RWPE2 (cell line): Measurements from ENCODE around the gene TAT.

Experiments used
- ATAC-seq: fragments of 200-7000 bp; cut with Tn5 transposase; 3 replicates; pipeline ENCODE4 v1.9.1; 2021; ENCODE audit warnings: low read depth
- DNase-seq: peaks from one replicate; pipeline ENCODE4 v3.0.0-alpha.2; 2020; ENCODE audit warnings: low spot score
- H3K27ac ChIP-seq: fragments of 450-650 bp; 2 replicates; pipeline ENCODE4 v1.5.1; 2017; ENCODE audit warnings: mild to moderate bottlenecking; ENCODE audit not compliant: poor library complexity, severe bottlenecking
- H3K27me3 ChIP-seq: fragments of 250-450 bp; sonication (Bioruptor Pico); 2 replicates; pipeline ENCODE4 v1.5.1; 2021; ENCODE audit warnings: mild to moderate bottlenecking, moderate library complexity; ENCODE audit not compliant: insufficient read depth, poor library complexity, severe bottlenecking
- H3K36me3 ChIP-seq: fragments of 250-450 bp; sonication (Bioruptor Pico); 2 replicates; pipeline ENCODE4 v1.5.1; 2020; ENCODE audit warnings: low read depth, mild to moderate bottlenecking, moderate library complexity
- H3K4me1 ChIP-seq: fragments of 250-450 bp; sonication (Bioruptor Pico); 2 replicates; pipeline ENCODE4 v1.5.1; 2021; ENCODE audit warnings: mild to moderate bottlenecking, moderate library complexity; ENCODE audit not compliant: insufficient read depth, poor library complexity, severe bottlenecking
- H3K4me3 ChIP-seq: fragments of 250-450 bp; sonication (Bioruptor Pico); 2 replicates; pipeline ENCODE4 v1.5.1; 2021; ENCODE audit warnings: mild to moderate bottlenecking, moderate library complexity; ENCODE audit not compliant: severe bottlenecking
- H3K9me3 ChIP-seq: fragments of 250-450 bp; sonication (Bioruptor Pico); 2 replicates; pipeline ENCODE4 v1.5.1; 2021; ENCODE audit warnings: mild to moderate bottlenecking, moderate library complexity; ENCODE audit not compliant: severe bottlenecking
- TF ChIP-seq, protein P1 (sequence below): fragments of 450-650 bp; IDR thresholded peaks from one replicate; pipeline ENCODE4 v1.5.1; 2017; ENCODE audit warnings: mild to moderate bottlenecking, moderate library complexity; ENCODE audit not compliant: poor library complexity, severe bottlenecking

TAT gene

DNA sequence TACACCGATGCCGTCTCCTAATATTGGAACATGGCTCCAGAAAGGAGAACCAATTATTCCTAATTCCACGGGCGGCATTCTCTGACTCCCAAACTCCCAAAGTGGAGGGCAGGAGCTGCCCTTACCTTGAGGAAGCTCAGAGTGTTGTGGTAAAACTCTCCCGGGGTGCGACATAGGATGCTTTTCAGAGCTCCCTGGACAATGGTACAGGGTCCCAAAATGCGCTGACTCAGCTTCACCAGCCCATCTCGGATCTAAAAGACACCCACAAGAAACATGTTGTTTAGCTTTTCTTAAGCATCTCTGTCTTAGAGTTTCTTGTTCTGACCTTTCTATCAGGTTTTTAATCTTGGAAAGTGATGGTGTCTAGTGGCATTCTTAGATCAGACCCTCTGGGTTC, 6.7 kb downstream of the TAT start:
- H3K4me3 ChIP-seq = no peak overlapping the region
- DNase-seq = no peak
- peaks cover 6% of the 10 kb centered on the region for H3K27me3 ChIP-seq
- H3K27ac ChIP-seq = no peak overlapping the region
- no peaks in the 10 kb centered on the region for H3K36me3 ChIP-seq
- TF ChIP-seq, protein P1, sequence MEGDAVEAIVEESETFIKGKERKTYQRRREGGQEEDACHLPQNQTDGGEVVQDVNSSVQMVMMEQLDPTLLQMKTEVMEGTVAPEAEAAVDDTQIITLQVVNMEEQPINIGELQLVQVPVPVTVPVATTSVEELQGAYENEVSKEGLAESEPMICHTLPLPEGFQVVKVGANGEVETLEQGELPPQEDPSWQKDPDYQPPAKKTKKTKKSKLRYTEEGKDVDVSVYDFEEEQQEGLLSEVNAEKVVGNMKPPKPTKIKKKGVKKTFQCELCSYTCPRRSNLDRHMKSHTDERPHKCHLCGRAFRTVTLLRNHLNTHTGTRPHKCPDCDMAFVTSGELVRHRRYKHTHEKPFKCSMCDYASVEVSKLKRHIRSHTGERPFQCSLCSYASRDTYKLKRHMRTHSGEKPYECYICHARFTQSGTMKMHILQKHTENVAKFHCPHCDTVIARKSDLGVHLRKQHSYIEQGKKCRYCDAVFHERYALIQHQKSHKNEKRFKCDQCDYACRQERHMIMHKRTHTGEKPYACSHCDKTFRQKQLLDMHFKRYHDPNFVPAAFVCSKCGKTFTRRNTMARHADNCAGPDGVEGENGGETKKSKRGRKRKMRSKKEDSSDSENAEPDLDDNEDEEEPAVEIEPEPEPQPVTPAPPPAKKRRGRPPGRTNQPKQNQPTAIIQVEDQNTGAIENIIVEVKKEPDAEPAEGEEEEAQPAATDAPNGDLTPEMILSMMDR = no peak
- ATAC-seq = no peak
- no peaks in the 10 kb centered on the region for H3K9me3 ChIP-seq
- H3K4me1 ChIP-seq = no peaks in the 10 kb centered on the region

DNA sequence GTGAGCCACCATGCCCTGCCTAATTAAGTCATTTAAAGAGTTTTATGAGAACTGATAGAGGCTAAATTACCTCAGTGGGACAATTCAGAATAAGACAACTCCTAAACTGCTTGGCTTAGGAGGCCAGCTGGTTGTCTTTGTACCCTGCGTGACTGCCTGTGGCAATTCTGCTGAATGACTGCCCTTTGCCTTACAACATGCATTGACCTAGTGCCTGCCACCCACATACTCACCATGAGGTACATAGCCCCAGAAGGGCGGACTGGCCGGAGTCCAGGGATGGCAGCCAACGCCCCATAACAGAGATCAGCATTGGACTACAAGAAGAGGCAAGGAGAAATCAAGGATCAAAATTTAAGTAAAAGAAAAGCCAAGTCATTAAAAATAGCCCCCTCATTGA, 7.3 kb downstream of the TAT start:
- Histone ChIP-seq H3K9me3 (no peaks in the 10 kb centered on the region), H3K27me3 (peaks cover 3% of the 10 kb centered on the region), H3K36me3 (no peaks in the 10 kb centered on the region), H3K4me1 (no peaks in the 10 kb centered on the region), H3K27ac (no peak overlapping the region), H3K4me3 (no peak overlapping the region)
- TF ChIP-seq, protein P1 = no peak
- DNase-seq (no peak), ATAC-seq (no peak)

DNA sequence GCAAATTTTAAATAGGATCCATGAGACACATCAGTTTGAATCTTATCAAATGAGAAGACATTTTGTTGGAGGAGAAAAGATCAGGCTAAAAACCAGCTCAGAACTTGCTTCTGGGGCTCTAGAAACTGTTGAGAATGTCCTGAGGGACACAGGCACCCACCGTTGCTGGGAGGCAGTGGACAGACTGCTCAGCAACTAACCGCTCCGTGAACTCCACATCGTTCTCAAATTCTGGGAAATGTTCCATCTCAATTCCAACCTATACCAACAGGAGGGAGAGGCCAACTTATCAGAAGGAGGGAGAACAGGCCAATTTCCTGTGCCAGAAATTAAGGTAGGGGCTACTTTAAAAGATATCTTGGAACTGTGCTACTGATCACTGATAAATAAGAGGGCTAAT, 8.3 kb downstream of the TAT start:
- DNase-seq (no peak), ATAC-seq (no peak)
- TF ChIP-seq, protein P1 = no peak
- Histone ChIP-seq H3K9me3 (no peaks in the 10 kb centered on the region), H3K36me3 (no peaks in the 10 kb centered on the region), H3K4me1 (no peaks in the 10 kb centered on the region), H3K27ac (no peak overlapping the region), H3K27me3 (peaks cover 3% of the 10 kb centered on the region), H3K4me3 (no peak overlapping the region)

DNA sequence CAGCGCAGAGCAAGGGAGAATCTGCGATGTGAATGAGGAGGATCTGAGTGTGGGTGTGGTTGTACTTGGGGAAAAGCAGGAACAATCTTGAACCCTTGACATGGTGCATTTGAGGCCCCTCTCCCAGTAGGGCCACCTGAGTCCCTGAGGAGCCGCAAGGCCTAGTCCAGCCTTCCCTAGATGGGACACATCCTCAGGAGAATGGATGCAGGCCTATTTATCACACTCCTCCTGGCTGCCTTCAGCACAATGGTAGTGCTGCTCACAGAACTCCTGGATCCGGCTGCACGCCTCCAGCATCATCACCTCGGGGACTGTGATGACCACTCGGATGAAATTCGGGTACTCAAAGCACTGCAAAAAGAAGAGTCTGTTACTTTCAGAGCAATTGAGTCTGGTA, 9.0 kb downstream of the TAT start:
- DNase-seq (no peak), ATAC-seq (no peak)
- TF ChIP-seq, protein P1 = no peak
- no peak overlapping the region for H3K4me3 ChIP-seq
- H3K27me3 ChIP-seq = peaks cover 2% of the 10 kb centered on the region
- no peaks in the 10 kb centered on the region for H3K36me3 ChIP-seq
- no peak overlapping the region for H3K27ac ChIP-seq
- no peaks in the 10 kb centered on the region for H3K4me1 ChIP-seq
- no peaks in the 10 kb centered on the region for H3K9me3 ChIP-seq

DNA sequence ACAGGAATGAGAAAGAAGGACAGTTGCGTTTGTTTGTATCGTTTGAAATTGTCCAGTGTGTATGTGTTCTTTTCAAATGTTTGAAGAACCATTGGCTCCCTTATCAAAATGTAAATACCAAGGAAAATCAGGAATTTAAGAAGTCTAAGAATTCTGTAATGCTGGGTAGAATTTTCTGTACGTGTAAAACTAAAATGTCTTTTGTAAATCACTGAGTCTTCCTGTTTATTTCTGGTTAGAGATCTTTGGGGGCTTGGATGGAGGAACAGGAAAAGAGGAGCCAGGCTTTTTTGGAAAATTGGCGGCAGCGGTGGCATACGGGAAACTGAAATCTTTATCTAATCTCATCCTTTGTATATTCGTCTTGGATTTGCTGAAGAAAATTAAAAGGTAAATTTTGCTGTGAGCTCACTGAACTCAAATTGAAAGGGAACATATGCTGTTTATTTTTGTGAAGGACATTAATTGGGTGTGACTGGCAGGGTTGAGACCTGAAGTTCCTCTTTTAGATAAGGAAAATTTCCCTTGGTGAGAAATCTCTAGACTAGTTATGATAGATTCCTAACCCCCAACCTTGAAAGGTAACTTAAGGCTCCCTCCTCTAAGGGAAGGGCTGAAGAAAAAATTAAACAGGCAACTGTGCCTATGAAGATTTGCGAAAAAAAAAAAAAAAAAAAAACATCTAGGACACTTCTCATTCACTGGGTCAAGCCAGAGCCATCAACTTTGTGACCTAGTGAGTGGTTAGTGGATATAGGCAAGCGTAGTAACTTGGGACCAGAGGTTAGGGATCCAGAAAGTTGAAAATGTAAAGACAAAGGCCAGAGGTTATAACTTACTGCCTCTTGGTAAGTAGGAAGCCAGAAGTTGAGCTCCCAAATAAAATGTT, 10.8 kb downstream of the TAT start:
- no peak for ATAC-seq
- no peak overlapping the region for H3K4me3 ChIP-seq
- peak overlapping the region; percentile 23 for H3K27ac ChIP-seq
- TF ChIP-seq, protein P1 = no peak
- no peaks in the 10 kb centered on the region for H3K4me1 ChIP-seq
- H3K9me3 ChIP-seq = no peaks in the 10 kb centered on the region
- DNase-seq = no peak
- no peaks in the 10 kb centered on the region for H3K27me3 ChIP-seq
- no peaks in the 10 kb centered on the region for H3K36me3 ChIP-seq
